OCI-LY3 (cell line): ENCODE results near the gene HDAC4.

Experiments
- H2AFZ ChIP-seq: fragments of 200-600, 300-600 bp; shearing (Covaris generic); 2 replicates; pipeline ENCODE4 v1.6.0; 2014; ENCODE audit warnings: antibody characterized with exemption, low read depth, low read length
- H3K27ac ChIP-seq: fragments of 200-600, 300-600 bp; sonication (generic); 2 replicates; pipeline ENCODE4 v1.5.1; 2014; ENCODE audit warnings: mild to moderate bottlenecking, low read length, moderate library complexity, mixed read lengths
- H3K27me3 ChIP-seq: fragments of 200-600, 300-600 bp; sonication (generic); 2 replicates; pipeline ENCODE4 v1.6.1; 2014; ENCODE audit warnings: low read depth, low read length, mixed read lengths
- H3K36me3 ChIP-seq: fragments of 200-600, 300-600 bp; sonication (generic); replicated peaks from 2 replicates; pipeline ENCODE3; 2014; ENCODE audit warnings: low read depth, low read length, mixed read lengths
- H3K4me1 ChIP-seq: fragments of 300-600, 200-600 bp; sonication (generic); 2 replicates; pipeline ENCODE4 v1.6.1; 2014; ENCODE audit warnings: low read length, mixed read lengths
- H3K4me2 ChIP-seq: fragments of 200-600, 300-600 bp; sonication (generic); 2 replicates; pipeline ENCODE4 v1.6.1; 2014; ENCODE audit warnings: low read length, mixed read lengths
- H3K4me3 ChIP-seq: fragments of 300-600, 200-600 bp; sonication (generic); 2 replicates; pipeline ENCODE4 v1.5.1; 2014; ENCODE audit warnings: antibody characterized with exemption, mild to moderate bottlenecking, low read length, moderate library complexity
- H3K79me2 ChIP-seq: fragments of 300-600, 200-600 bp; shearing (Covaris generic); 2 replicates; pipeline ENCODE4 v1.6.1; 2014; ENCODE audit warnings: mild to moderate bottlenecking, low read length, mixed read lengths
- H3K9ac ChIP-seq: fragments of 300-600, 200-600 bp; shearing (Covaris generic); 2 replicates; pipeline ENCODE4 v1.6.0; 2014; ENCODE audit warnings: mild to moderate bottlenecking, low read length, moderate library complexity
- H3K9me3 ChIP-seq: fragments of 200-600, 300-600 bp; shearing (Covaris generic); 2 replicates; pipeline ENCODE4 v1.6.1; 2014; ENCODE audit warnings: low read length, mixed read lengths; ENCODE audit not compliant: insufficient read depth
- H4K20me1 ChIP-seq: fragments of 200-600, 300-600 bp; sonication (generic); 2 replicates; pipeline ENCODE4 v1.6.1; 2016; ENCODE audit warnings: low read length, mixed read lengths; ENCODE audit not compliant: insufficient read depth
- CTCF ChIP-seq: fragments of 200-600, 300-600 bp; sonication (generic); IDR thresholded peaks from 2 replicates; pipeline ENCODE4 v1.5.1; 2014; ENCODE audit warnings: antibody characterized with exemption, low read length, low read depth
- EZH2phosphoT487 ChIP-seq: fragments of 200-600 bp; shearing (Covaris generic); IDR thresholded peaks from 2 replicates; pipeline ENCODE4 v1.6.1; 2018; ENCODE audit warnings: antibody characterized with exemption, mixed run types, low read depth

Gene HDAC4

GRCh38 chr2:239137898-239138283 is 262.9 kb downstream of the HDAC4 start:
- H3K36me3 ChIP-seq = no peaks in the 10 kb centered on the region
- no peaks in the 10 kb centered on the region for H4K20me1 ChIP-seq
- H3K4me1 ChIP-seq = no peaks in the 10 kb centered on the region
- H3K79me2 ChIP-seq = no peaks in the 10 kb centered on the region
- H3K9me3 ChIP-seq = no peaks in the 10 kb centered on the region
- no peak overlapping the region for H3K4me3 ChIP-seq
- TF ChIP-seq EZH2phosphoT487 (no peak), CTCF (no peak)
- H2AFZ ChIP-seq = no peak overlapping the region
- no peaks in the 10 kb centered on the region for H3K27me3 ChIP-seq
- H3K9ac ChIP-seq = no peak overlapping the region
- H3K4me2 ChIP-seq = no peak overlapping the region
- no peak overlapping the region for H3K27ac ChIP-seq

- Histone ChIP-seq H3K79me2 (no peaks in the 10 kb centered on the region), H3K4me1 (no peaks in the 10 kb centered on the region)
These were observed 263.5 kb downstream of the HDAC4 start for GRCh38 chr2:239137165-239137897.

GRCh38 chr2:239136762-239137161 is 264.1 kb downstream of the HDAC4 start:
- Histone ChIP-seq H4K20me1 (no peaks in the 10 kb centered on the region), H3K9ac (no peak overlapping the region), H3K27ac (no peak overlapping the region), H3K79me2 (no peaks in the 10 kb centered on the region), H3K27me3 (no peaks in the 10 kb centered on the region), H2AFZ (no peak overlapping the region), H3K4me1 (no peaks in the 10 kb centered on the region), H3K4me2 (no peak overlapping the region), H3K9me3 (no peaks in the 10 kb centered on the region), H3K36me3 (no peaks in the 10 kb centered on the region), H3K4me3 (no peak overlapping the region)
- TF ChIP-seq EZH2phosphoT487 = no peak
- no peak for TF ChIP-seq CTCF

More at GRCh38 chr2:239137165-239137897, 263.5 kb downstream of the HDAC4 start:
- H3K36me3 ChIP-seq = no peaks in the 10 kb centered on the region
- no peak overlapping the region for H2AFZ ChIP-seq
- H3K27me3 ChIP-seq = no peaks in the 10 kb centered on the region
- H3K27ac ChIP-seq = no peak overlapping the region
- no peaks in the 10 kb centered on the region for H4K20me1 ChIP-seq
- no peak overlapping the region for H3K4me2 ChIP-seq
- no peak overlapping the region for H3K9ac ChIP-seq
- H3K4me3 ChIP-seq = no peak overlapping the region
- no peaks in the 10 kb centered on the region for H3K9me3 ChIP-seq
- no peak for TF ChIP-seq EZH2phosphoT487
- TF ChIP-seq CTCF = no peak

GRCh38 chr2:239136203-239136602 is 264.6 kb downstream of the HDAC4 start:
- TF ChIP-seq EZH2phosphoT487 (no peak), CTCF (no peak)
- no peaks in the 10 kb centered on the region for H3K79me2 ChIP-seq
- no peaks in the 10 kb centered on the region for H3K36me3 ChIP-seq
- H4K20me1 ChIP-seq = no peaks in the 10 kb centered on the region
- no peak overlapping the region for H3K9ac ChIP-seq
- no peaks in the 10 kb centered on the region for H3K27me3 ChIP-seq
- H3K4me1 ChIP-seq = no peaks in the 10 kb centered on the region
- no peak overlapping the region for H2AFZ ChIP-seq
- H3K9me3 ChIP-seq = no peaks in the 10 kb centered on the region
- H3K27ac ChIP-seq = no peak overlapping the region
- H3K4me3 ChIP-seq = no peak overlapping the region
- no peak overlapping the region for H3K4me2 ChIP-seq
